Stimulated activated CD4-positive, alpha-beta T cell treated with anti-CD3 and anti-CD28 coated beads, Interleukin-1b, Interleukin-23, amount 100 ng/mL, for 48 hours (primary cell): Measurements from ENCODE around the gene WBP4.
"Not testable (repeated sequence)": the region's sequence is repeated elsewhere in the genome, so short reads cannot be mapped to it uniquely, and the experiment has no call there.

Experiments used
- DNase-seq: peaks from one replicate; pipeline ENCODE4 v3.0.0-alpha.2; 2020

The WBP4 gene, protein sequence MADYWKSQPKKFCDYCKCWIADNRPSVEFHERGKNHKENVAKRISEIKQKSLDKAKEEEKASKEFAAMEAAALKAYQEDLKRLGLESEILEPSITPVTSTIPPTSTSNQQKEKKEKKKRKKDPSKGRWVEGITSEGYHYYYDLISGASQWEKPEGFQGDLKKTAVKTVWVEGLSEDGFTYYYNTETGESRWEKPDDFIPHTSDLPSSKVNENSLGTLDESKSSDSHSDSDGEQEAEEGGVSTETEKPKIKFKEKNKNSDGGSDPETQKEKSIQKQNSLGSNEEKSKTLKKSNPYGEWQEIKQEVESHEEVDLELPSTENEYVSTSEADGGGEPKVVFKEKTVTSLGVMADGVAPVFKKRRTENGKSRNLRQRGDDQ

DNA sequence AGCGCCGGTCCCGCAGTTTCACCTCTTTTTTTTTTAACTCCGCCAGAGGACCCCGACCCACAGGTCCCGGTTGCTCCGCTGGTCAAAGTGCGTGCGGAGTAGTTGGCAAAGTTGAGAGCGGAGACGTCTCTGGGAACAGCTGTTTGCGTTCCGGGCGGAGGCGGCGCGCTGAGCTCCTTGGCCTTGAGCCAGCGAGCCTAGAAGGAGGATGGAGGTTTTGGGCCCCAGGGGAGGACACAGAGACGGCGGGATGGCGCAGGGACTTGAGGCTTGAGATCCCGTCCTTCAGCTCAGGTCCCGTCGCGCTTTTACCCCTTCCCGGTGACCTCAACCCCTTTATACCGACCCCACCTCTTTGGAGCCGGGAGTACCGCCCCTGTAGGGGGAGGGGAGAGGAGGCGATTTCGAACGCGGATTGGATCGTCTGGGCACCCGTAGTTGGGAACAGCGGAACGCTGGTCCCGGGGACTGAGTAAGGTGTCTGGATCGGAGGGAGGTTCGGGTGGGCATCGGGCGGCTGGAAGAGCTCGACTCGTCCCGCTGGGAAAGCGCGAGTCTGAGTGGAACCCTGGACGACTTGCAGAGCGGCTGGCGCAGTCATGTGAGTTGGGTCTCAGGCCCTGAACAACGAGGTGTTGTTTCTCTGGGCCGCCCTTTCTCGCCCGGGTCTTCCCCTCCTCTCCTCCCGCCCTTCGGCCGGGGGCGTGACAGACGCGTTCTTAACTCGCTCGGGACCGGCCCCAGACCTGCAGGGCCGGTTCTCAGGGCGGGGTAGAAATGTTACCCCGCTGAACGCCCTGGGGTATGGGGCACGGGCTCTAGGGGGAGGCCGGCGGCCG lies at the start of gene WBP4:
TSS of gene WBP4 (plus strand) at position 435 of the 839 bp plus-strand sequence. CDS start at position 600, 165 bp downstream.
- peak; percentile 88 for DNase-seq

DNA sequence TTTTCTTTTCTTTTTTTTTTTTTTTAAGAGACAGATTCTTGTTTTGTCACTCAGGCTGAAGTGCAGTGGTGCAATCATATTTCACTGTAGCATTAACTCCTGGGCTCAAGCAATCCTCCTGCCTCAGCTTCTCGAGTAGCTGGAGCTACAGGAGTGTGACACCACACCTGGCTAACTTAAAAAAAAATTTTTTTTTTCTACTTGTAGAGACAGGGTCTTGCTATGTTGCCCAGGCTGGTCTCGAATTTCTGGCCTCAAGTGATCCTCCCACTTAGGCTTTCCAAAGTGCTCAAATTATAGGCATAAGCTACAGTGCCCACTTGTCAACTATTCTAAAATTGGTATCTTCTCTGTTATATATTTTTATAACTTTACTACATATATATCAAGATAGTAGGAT lies 48.8 kb upstream of the WBP4 start:
- DNase-seq: no peak

DNA sequence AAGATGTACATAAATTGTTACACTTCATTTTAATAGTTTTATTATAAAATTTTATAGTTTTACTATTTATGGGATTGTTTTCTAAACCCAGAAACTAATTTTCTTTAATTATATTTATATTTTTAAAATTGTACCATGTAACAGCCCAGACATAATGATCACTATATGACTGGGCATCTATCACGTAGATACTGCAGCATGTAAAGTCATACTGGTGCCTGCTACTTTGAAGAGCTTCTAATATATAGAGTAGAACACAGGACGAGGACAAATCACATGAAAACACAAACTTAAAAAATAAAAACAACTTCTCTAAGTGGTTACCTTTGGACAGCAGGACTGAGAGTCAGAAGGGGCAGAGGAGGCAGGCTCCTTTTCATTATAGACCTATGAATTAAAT lies 47.5 kb upstream of the WBP4 start:
- no peak for DNase-seq

DNA sequence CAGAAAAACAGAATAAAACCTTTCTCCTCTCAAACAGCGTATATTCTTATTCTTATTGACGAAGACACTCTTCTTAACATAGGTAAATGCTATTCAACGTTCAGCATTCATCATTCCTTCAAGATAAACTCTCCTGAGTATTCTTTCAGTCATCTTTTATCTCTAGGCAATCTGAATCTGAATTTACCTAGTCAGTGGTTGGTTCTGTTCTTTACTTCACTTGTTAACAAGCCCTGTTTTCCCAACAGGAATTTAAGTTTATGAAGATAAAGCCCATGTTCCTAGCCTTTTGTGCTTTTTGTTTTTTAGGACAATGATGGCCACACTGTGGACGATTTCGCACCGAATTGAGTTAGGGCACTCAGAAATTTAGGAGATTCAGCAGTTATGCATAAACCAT lies 45.4 kb upstream of the WBP4 start:
- DNase-seq: no peak

DNA sequence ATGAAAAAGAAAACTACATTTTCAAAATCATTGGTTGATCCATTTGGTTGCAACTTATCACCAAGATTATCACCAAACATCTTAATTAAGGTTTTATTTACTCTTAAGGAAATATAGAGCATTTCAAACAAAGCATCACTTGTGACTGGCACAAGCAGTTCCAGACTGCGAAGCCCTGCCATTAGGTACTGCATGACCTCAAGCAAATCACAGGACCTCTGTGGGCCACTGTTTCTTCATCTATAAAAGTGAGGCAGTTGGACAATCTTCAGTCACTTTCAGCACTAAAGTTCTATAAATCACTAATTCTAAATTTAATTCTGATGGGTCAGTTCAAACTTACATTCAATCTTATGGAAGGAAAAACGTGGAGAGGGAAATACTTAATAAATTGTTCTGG lies 44.1 kb upstream of the WBP4 start:
- DNase-seq: no peak

DNA sequence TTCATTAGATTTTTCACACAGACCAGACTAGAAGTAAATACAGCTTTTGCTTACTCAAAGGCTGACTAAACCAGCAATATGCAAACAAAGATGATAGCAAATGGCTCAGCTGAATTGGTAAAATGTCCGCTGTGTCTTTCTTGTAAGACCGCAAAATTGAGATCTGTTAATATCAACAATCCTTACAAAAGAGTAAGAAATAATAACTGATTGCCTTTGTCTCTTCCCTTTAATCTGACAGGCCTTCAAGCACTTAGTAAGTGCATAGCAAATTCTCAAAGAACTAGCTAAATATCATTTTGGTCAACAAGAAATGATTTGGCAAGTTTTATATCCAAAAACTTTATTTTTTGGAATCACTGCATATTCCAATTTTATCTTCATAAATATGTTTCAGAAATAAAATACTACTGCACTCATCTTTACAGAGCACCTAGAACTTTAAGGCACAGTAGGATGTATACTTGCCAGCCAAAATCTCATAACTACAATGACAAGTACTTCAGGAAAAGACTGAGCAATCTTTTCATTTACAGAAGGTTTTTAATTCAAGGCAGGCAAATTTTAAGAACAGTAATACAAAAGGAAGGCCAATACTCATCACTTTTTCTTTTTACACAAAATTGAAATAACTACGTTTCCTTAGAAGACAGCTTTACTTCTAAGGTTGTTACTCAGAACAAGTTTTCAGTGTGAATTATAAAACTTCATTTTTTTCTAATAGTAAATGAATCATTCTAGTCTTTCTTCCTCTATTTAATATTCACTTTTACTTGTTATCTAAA lies 43.3 kb upstream of the WBP4 start:
- DNase-seq: no peak

DNA sequence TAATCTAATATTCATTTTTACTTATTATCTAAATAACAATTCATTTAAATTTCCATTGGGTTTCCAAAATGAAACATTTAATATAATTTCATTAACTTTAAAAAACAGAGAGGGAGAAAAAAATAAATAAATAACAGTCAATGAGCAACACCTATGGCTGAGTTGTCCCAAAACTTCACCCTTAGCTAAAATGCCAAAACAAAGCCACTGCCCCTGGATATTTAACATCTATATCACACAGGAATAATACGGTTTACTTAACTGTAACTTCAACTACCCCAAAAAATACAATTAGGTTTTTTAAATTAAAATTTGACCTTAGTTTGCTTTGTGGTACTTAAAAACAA lies 42.7 kb upstream of the WBP4 start:
- no peak for DNase-seq

DNA sequence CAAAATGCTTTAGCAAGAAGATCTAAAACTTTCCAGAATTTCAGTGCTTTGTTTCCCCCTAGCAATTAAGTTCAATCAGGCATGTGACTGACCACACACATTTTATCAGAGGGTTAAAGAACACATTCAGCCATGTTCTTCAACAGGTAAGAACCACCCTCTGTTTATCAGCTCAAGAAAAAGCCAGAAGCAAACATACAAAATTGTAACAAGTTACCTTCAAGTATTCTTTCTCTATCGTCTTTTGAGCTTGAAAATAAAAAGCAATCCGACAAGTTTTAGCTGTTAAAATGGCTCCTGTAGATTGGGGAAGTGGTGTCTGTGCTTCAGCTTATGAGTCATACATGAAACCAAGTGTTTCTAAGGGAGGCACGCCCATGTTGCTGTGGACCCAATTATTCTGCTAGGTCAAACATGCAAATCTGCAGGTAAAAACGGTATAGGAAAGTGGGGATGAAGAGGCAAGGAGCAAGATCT lies 42.3 kb upstream of the WBP4 start, which contains the start of gene ELF1:
TSS of gene ELF1 (minus strand) at position 306 of the 477 bp plus-strand sequence. CDS start 37,262 bp downstream, outside the sequence.
- peak; percentile 55 for DNase-seq

DNA sequence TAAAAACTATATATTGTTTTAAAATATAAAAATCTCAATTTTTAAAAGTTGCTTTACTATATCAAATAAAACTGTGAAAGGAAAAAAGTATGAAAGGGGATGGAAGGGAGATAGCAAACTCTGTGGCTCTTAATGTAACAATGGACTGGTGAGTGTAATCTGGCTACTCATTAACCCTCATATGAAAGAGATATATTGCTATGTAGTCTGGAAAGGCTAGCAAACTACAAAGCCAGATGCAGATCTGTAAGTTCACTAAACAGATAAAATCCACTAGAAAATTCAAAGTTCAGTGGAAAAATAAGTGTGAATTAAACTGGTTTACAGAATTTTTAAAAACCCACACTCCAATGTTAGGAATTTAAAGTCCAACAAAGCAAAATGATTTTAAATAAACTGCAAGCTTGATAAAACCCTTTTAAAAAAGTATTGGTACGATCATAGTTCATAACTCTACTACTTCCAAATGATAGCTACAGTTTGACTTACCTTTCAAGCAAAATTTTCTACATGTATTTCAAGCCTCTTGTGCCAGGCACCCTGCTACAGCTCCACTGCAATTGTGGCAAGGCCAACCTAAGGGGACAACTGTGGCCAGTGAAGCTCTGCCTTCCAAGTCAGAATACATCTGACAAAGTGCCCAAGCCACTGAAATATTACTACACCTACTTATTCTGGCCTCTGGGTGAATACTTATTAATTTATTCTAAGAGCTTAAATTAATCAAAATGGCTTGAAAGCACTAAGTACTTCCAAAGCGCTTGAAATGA lies 41.5 kb upstream of the WBP4 start:
- DNase-seq: no peak

DNA sequence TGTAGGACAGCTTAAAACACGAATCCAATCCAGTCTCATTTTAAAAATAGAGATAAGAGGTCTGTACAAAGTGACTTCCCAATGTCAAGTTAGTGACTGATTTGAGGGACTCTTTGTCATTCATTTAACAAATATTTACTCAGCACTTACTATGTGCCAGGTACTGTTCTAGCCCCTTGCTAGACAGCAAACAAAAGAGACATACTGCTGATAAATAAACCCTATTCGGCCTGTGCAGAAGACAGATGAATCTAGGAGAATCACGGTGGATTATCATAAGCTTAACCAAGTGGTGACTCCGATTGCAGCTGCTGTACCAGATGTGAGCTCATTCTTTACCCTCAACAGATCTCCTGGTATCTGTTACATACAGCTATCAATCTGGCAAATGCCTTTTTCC lies 35.8 kb upstream of the WBP4 start:
- no peak for DNase-seq

DNA sequence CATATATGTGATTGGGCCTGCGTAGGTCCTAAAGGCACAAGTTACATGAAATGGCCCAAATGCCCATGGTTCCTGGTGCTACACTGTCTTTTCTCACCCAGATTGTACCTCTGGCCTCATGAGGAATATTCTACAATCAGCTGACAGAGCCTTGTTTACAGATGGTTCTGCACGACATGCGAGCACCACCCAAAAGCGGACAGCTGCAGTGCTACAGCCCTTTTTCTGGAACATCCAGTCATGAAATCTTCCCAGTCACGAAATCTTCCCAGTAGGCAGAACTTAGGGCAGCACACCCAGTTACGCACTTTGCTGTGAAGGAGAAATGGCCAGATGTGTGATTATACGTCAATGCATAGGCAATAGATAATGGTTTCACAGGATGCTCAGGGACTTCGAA lies 34.5 kb upstream of the WBP4 start:
- DNase-seq: no peak

DNA sequence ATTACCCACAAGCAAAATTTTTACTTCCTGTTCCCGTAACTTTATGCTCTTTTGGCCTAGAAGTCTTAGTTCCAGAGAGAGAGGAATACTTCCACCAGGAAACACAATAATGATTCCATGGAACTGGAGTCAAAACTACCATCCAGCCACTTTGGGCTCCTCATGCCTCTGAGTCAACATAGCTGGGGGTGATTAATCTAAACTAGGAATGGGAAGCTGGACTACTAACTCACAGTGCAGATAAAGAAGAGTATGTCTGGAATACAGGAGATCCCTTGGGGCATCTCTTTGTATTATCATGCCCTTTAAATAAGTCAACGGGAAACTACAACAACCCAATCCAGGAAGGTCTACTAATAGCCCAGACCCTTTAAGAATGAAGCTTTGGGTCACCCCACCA lies 33.3 kb upstream of the WBP4 start:
- DNase-seq: no peak

DNA sequence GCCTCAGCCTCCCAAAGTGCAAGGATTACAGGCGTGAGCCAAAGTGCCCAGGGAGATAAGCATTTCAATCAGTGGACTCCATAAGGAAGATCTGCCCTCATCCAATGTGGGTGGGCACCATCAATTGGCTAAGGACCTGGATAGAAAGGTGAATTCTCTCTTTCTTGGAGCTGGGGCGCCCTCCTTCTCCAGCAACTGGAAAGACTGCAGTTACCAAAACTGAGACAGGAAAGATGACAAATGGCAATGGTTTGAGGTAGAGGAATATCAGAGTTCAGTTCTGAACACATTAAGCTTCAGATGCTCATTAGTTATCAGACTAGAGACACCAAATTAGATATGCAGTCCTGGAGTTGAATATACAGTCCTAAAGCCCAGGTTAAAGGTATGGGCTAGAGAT lies 31.7 kb upstream of the WBP4 start:
- no peak for DNase-seq

DNA sequence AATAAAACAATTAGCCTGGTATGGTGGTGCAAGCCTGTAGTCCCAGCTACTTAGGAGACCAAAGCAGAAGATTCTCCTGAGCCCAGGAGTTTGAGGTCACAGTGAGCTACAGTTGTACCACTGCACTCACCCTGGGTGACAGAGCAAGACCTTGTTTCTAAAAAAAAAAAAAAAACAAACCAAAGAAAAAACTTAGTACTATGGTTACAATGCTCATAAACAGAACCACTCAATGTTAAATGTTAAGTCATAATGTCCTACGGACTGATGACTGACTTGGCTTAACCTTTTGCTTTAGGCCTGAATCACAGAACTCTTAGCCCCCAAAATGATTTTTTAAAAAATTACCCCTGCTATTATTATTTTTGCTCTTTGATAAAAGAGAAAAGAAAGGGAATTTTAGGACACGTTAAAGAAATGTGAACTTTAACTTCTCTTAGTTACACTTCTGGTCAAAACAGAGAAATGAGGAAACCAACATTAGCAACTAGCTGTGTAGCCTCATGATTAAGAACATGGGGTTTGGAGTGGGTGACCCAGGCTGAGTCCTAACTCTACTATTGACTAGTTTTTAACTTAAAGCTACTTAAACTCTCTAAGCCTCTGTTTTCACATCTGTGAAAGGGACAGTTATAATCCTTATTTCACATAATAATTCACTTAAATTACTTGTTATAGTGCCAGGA lies 28.5 kb upstream of the WBP4 start:
- DNase-seq: no peak

DNA sequence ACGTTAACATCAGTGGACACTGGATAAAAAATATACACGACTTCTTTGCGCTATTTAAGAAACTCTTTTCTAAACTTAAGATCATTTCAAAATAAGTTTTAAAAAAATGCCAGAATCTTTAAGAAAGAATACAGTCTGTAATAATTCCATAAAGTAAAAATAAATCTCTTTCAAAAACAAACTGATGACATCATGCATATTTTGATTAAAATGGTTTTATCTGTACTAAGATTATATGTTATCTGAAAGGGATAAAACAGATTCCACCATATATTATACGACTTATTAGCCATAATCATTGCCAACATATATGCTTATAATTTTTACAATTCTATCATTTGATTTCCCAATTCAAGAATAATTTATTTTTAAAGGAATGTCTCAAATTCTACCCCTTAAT lies 26.9 kb upstream of the WBP4 start:
- no peak for DNase-seq

DNA sequence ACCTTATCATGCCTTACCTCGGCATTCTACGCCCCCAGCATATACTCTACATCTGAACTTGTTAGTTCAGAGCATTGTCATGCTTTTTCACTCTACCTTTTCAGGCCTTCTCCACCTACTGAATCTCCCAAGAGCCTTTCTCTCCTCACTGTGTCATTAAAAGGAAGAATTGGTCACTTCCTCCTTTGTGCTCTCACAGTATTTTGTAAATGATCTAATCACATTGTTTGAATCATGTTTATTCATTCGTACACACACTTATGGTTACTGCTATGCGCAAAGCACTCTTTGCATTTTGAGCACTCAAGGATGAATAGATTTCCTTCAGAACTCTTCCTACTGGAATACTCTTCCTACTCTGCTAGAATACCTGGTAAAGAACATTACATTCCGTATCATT lies 26.4 kb upstream of the WBP4 start:
- DNase-seq: no peak

DNA sequence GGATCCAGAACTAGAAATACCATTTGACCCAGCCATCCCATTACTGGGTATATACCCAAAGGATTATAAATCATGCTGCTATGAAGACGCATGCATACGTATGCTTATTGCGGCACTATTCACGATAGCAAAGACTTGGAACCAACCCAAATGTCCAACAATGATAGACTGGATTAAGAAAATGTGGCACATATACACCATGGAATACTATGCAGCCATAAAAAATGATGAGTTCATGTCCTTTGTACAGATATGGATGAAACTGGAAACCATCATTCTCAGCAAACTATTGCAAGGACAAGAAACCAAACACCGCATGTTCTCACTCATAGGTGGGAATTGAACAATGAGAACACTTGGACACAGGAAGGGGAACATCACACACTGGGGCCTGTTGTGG lies 24.8 kb upstream of the WBP4 start:
- DNase-seq: not testable (repeated sequence)

DNA sequence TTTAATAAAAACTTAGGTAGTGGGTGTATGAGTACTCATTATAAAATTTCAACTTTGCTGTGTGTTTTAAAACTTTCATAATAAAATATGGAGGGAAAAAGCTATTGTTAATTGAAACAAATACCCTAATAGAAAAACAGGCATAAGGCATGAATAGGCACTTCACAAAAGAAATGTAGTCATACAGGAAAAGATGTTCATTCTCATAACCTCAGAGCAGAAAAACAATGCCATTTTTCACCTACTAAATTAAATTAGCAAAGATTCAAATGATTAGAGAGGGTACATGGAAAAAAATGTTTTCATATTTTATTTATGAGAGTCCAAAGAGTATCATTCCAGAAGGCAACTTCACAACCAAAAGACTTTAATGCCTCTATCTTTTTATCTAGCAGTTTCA lies 21.6 kb upstream of the WBP4 start:
- DNase-seq: no peak

DNA sequence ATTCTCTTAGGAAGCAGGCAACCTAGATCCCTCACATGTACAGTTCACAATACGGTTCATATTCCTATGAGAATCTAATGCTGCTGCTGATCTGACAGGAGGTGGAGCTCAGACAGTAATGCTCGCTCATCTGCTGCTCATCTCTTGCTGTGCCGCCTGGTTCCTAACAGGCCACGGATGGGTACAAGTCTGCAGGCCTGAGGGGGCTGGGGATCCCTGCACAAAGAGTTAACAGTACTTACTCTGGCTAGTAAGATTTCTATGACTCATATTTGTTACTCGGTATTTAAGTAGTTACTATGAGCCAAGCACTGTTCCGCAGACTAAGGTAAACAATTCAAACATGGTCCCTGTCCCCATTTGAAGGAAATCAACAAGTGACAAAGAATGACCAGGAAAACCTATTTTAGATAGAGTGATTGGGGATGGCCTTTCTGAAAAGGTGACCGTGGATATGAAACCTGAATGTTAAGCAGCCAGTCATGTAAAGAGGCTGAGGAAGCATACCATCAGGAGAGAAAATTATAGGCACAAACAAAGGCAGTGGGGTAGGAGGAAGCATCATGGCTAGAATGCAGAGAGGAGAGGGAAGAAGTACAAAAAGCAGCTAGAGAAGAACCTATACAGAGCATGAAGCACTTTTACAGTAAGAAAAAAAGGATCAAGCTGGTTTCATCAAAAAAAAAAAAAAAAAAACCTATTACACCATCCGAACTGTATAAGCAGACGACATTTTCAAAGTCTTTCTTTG lies 20.6 kb upstream of the WBP4 start:
- no peak for DNase-seq

DNA sequence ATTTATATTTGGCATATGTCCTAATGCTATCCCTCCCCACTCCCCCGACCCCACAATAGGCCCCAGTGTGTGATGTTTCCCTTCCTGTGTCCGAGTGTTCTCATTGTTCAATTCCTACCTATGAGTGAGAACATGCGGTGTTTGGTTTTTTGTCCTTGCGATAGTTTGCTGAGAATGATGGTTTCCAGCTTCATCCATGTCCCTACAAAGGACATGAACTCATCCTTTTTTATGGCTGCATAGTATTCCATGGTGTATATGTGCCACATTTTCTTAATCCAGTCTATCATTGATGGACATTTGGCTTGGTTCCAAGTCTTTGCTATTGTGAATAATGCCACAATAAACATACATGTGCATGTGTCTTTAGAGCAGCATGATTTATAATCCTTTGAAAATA lies 18.9 kb upstream of the WBP4 start:
- DNase-seq: not testable (repeated sequence)

DNA sequence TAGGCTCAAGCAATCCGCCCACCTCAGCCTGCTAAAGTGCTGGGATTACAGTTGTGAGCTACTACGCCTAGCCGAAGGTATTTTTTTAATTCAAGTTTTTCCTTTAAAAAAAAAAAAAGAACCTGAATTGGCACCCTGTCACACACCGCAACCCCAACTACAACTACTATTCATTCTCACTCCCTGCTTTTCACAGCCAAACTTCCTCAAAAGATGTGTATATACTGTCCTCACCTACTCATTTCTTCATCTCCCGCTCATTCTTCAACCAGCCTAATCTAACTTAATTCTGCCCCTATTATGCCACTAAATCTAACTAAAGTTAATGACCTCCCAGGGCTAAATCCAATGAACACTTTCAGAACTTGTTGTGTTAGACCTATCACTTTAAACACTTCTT lies 12.7 kb upstream of the WBP4 start:
- DNase-seq: no peak
